WERI-Rb-1 (cell line): ENCODE measurements around the gene MAS1.
"Not testable (repeated sequence)": the region's sequence is repeated elsewhere in the genome, so short reads cannot be mapped to it uniquely, and the experiment has no call there.

Source experiments
- DNase-seq: peaks from one replicate; pipeline ENCODE4 v3.0.0-alpha.2; 2020
- H3K27ac ChIP-seq: fragments of 250-450 bp; sonication (Bioruptor Pico); 2 replicates; pipeline ENCODE4 v1.5.1; 2020; ENCODE audit warnings: mild to moderate bottlenecking, moderate library complexity
- H3K27me3 ChIP-seq: fragments of 250-450 bp; sonication (Bioruptor Pico); 2 replicates; pipeline ENCODE4 v1.5.1; 2021; ENCODE audit warnings: mild to moderate bottlenecking, low read depth, moderate library complexity; ENCODE audit not compliant: insufficient read depth, severe bottlenecking
- H3K36me3 ChIP-seq: fragments of 250-450 bp; sonication (Bioruptor Pico); 2 replicates; pipeline ENCODE4 v1.5.1; 2020; ENCODE audit warnings: mild to moderate bottlenecking, moderate library complexity
- H3K4me3 ChIP-seq: 2 replicates; pipeline ENCODE4 v1.5.1; 2011; ENCODE audit warnings: low read depth, mild to moderate bottlenecking, control low read depth, low read length
- H3K9me3 ChIP-seq: fragments of 250-450 bp; sonication (Bioruptor Pico); 2 replicates; pipeline ENCODE4 v1.5.1; 2021; ENCODE audit warnings: mild to moderate bottlenecking, moderate library complexity; ENCODE audit not compliant: severe bottlenecking
- TF ChIP-seq, protein P1 (sequence below): IDR thresholded peaks from 2 replicates; pipeline ENCODE4 v1.5.1; 2011; ENCODE audit warnings: low read depth, mild to moderate bottlenecking, control low read depth, inconsistent platforms, low read length

MAS1 gene

DNA sequence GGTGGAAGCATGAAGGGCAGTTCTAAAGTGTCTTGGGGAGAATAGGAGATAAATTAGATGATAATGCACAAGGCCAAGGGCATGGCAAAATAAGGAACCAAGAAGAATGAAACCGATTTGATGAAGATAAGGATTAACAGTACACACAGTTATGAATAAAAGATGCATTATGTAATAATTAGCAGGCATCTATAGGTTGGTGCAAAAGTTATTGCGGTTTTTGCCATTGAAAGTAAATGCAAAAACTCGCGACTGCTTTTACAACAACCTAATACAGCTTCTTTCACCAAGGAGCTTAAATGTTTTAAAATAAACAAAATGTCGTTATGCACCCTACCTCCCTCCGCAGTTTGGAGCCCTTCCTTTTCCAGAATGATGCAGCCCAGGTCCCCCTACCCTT, 29.0 kb downstream of the MAS1 start:
- no peaks in the 10 kb centered on the region for H3K36me3 ChIP-seq
- TF ChIP-seq, protein P1, sequence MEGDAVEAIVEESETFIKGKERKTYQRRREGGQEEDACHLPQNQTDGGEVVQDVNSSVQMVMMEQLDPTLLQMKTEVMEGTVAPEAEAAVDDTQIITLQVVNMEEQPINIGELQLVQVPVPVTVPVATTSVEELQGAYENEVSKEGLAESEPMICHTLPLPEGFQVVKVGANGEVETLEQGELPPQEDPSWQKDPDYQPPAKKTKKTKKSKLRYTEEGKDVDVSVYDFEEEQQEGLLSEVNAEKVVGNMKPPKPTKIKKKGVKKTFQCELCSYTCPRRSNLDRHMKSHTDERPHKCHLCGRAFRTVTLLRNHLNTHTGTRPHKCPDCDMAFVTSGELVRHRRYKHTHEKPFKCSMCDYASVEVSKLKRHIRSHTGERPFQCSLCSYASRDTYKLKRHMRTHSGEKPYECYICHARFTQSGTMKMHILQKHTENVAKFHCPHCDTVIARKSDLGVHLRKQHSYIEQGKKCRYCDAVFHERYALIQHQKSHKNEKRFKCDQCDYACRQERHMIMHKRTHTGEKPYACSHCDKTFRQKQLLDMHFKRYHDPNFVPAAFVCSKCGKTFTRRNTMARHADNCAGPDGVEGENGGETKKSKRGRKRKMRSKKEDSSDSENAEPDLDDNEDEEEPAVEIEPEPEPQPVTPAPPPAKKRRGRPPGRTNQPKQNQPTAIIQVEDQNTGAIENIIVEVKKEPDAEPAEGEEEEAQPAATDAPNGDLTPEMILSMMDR: no peak
- no peak for DNase-seq

DNA sequence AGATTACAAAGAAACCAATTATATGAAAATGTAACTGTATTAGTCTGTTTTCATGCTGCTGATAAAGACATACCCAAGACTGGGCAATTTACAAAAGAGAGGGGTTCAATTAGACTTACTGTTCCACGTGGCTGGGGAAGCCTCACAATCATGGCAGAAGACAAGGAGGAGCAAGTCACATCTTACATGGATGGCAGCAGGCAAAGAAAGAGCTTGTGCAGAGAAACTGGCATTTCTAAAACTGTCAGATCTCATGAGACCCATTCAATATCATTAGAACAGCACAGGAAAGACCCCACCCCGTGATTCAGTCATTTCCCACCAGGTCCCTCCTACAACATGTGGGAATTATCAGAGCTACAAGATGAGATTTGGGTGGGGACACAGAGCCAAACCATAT, 33.4 kb downstream of the MAS1 start:
- not testable (repeated sequence) for H3K9me3 ChIP-seq, H3K4me3 ChIP-seq, H3K27me3 ChIP-seq, H3K27ac ChIP-seq, DNase-seq, H3K36me3 ChIP-seq

More for the DNA sequence above, 29.0 kb downstream of the MAS1 start:
- no peak overlapping the region for H3K4me3 ChIP-seq
- H3K27me3 ChIP-seq: peaks cover 20% of the 10 kb centered on the region
- no peak overlapping the region for H3K27ac ChIP-seq
- H3K9me3 ChIP-seq: no peaks in the 10 kb centered on the region

GRCh38 chr6:159926542-159927203, 35.9 kb downstream of the MAS1 start:
- H3K27me3 ChIP-seq: peaks cover 4% of the 10 kb centered on the region
- no peaks in the 10 kb centered on the region for H3K9me3 ChIP-seq
- no peak for DNase-seq
- TF ChIP-seq, protein P1: no peak
- no peaks in the 10 kb centered on the region for H3K36me3 ChIP-seq
- H3K4me3 ChIP-seq: no peak overlapping the region
- no peak overlapping the region for H3K27ac ChIP-seq

DNA sequence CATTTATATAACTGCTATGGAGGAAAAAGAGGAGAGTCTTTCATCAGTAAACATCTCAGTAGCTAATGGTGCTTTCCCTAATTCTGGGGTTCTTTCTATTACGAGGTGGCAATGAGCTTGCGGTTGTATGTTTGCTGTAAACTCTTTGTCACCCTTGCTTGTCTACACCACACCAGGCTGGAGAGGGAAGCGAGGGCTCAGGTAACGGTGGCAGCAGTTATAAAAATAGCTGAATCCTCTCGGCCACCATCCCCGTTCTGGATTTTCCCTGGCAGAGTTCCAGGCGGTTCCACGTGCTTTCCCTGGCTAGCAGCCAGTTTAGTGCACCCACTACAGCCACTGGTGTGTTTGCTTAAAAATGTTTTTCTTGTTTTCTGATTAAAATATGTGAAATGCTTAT, 39.0 kb downstream of the MAS1 start:
- TF ChIP-seq, protein P1: no peak
- no peak for DNase-seq

GRCh38 chr6:159931112-159931511, 40.3 kb downstream of the MAS1 start:
- H3K9me3 ChIP-seq: peaks cover 5% of the 10 kb centered on the region
- H3K27ac ChIP-seq: no peak overlapping the region
- DNase-seq: no peak
- H3K36me3 ChIP-seq: no peaks in the 10 kb centered on the region
- peaks cover 19% of the 10 kb centered on the region for H3K27me3 ChIP-seq
- TF ChIP-seq, protein P1: no peak
- H3K4me3 ChIP-seq: no peak overlapping the region

More for the DNA sequence above, 39.0 kb downstream of the MAS1 start:
- Histone ChIP-seq H3K36me3 (no peaks in the 10 kb centered on the region), H3K27me3 (peaks cover 16% of the 10 kb centered on the region), H3K27ac (no peak overlapping the region), H3K4me3 (no peak overlapping the region), H3K9me3 (no peaks in the 10 kb centered on the region)

DNA sequence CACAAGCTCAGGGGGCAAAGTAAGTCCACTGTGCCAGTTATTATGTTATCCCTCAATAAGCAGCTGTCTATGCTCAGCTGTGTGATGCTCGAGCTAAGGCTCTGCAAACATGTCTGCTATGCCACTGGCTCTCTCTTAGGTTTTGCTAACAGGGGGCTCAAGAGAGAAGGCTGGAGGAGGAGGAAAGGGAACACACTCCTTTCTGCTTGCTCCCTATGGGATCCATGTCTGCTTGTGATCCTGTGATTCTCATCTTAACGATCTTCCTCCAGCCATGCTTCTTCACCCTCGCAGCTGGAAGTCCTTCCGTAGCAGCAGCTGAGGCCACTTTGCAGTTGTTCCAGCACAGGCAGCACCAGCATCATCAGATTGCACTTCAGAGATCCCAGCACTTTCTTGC, 41.1 kb downstream of the MAS1 start:
- Histone ChIP-seq H3K4me3 (no peak overlapping the region), H3K27me3 (peaks cover 19% of the 10 kb centered on the region), H3K27ac (no peak overlapping the region), H3K36me3 (no peaks in the 10 kb centered on the region), H3K9me3 (peaks cover 5% of the 10 kb centered on the region)
- TF ChIP-seq, protein P1: no peak
- no peak for DNase-seq
